Heart right ventricle (tissue), 16 donors: Measurements from ENCODE around the gene LRP1-AS. TPM values are rescaled to one million over a fixed set of nuclear protein-coding genes. Genes with fewer than 3 reads are reported as not detected.

Source experiments
- ATAC-seq, 8 donors: fragments of 200-7000 bp; cut with Tn5 transposase; one replicate each; pipeline ENCODE4 v1.9.1; 2020; ENCODE audit warnings: mild to moderate bottlenecking in 8 of 8, moderate library complexity in 8 of 8, moderate number of reproducible peaks in 1 of 8
- DNase-seq, 2 donors: peaks; one replicate each; pipeline ENCODE4 v3.0.0-alpha.2; 2020
- H3K27ac ChIP-seq, 10 donors: fragments of 200-600 bp; sonication (generic) in 2 of 10; one replicate each; pipeline versions ENCODE4 v1.5.0 to v1.8.0; 2020 to 2022; ENCODE audit warnings: mild to moderate bottlenecking in 3 of 10
- H3K27me3 ChIP-seq, 7 donors: fragments of 200-600 bp; one replicate each; pipeline ENCODE4 v1.8.0; 2021 to 2022; ENCODE audit warnings: mild to moderate bottlenecking in 2 of 7
- H3K36me3 ChIP-seq, 9 donors: fragments of 200-600 bp; sonication (generic) in 1 of 9; one replicate each; pipeline versions ENCODE4 v1.5.0 to v1.8.0; 2020 to 2022; ENCODE audit warnings: mild to moderate bottlenecking in 2 of 9
- H3K4me1 ChIP-seq, 9 donors: fragments of 200-600 bp; sonication (generic) in 1 of 9; one replicate each; pipeline versions ENCODE4 v1.5.0 to v1.8.0; 2020 to 2022; ENCODE audit warnings: mild to moderate bottlenecking in 4 of 9
- H3K4me3 ChIP-seq, 10 donors: fragments of 200-600 bp; sonication (generic) in 2 of 10; one replicate each; pipeline versions ENCODE4 v1.5.0 to v1.8.0; 2020 to 2022; ENCODE audit warnings: mild to moderate bottlenecking in 7 of 10, moderate library complexity in 2 of 10
- H3K9me3 ChIP-seq, 11 donors: fragments of 200-600 bp in 10 of 11; sonication (generic) in 2 of 11; one replicate each; pipeline versions ENCODE4 v1.5.0 to v1.8.0; 2013 to 2022; ENCODE audit warnings: mild to moderate bottlenecking in 2 of 11, control low read depth in 1 of 11, moderate library complexity in 1 of 11
- CTCF ChIP-seq, 9 donors: fragments of 200-600 bp; sonication (generic) in 2 of 9; IDR thresholded peaks; one replicate each; pipeline versions ENCODE4 v1.5.0 to v1.8.0; 2021 to 2022; ENCODE audit warnings: antibody characterized with exemption in 9 of 9, mild to moderate bottlenecking in 5 of 9, moderate library complexity in 1 of 9
- WGBS, 2 donors: extraction: QIAGEN DNeasy Blood & Tissue Kit; methylation state at CpG; one replicate each; pipeline ENCODE4 v1.1.7; 2013; ENCODE audit warnings: inconsistent platforms in 1 of 2; 5-methylcytosine and 5-hydroxymethylcytosine counted together
- intact Hi-C, 10 donors: fragments of 100-400 bp; cut with DNase I; formaldehyde crosslinking; loops; one replicate each; pipeline versions ENCODE4 v1.11.1 to v1.14.2; 2022
- polyA plus RNA-seq, 2 donors: library from polyadenylated mRNA; stranded (reverse); fragments of 200-250 nt; gene quantifications; one replicate each; pipeline ENCODE4 v1.2.3, GENCODE V29; 2013
- total RNA-seq, 10 donors: library from RNA; stranded (reverse); fragmentation: NEBNext Ultra II Directional in 3 of 10; extraction: Animal tissue kit (Norgen Biotek cat#: 25700) in 3 of 10; gene quantifications; one replicate each; pipeline versions ENCODE4 v1.2.1 to v1.2.4, GENCODE V29; 2021 to 2023
- donor health status: Arrhythmogenic right ventricular cardiomyopathy.
- donor health status: ischemic (EF 13 %, LVEDD 7.1; RV severe dilation, severe dysfunction).
- donor health status: healthy with polysubstance abuse.
- donor health status: DM: no; HTN: yes; CAD: no.
- donor health status: DM: no; HTN: no; CAD: no.
- donor health status: ischemic (EF 25% LVEDD 6.9; RV normal size, moderate dysfunction).
- donor health status: ischemic (EF 25% LVEDD 5.7; RV mildly dilated, moderate dysfunction).
- donor health status: healthy.
- donor health status: DM: yes; HTN: yes; CAD: no.
- donor health status: Ischemic cardiomyopathy.
- donor health status: ischemic (EF 35%, LVEDD 5.7; RV mildly dilated, moderate dysfunction).
- donor health status: nonischemic (EF 11% LVEDD 7.7; RV severe dilation, severe dysfunction).
- donor health status: DM: yes; HTN: yes; CAD: no.
- donor health status: PGD.
- donor health status: ischemic (EF 29% LVEDD 5.4; RV normal size, mild dysfunction).
- donor health status: nonischemic (EF 23%, LVEDD 6.1; RV moderate dilation, normal function).

Gene LRP1-AS
- total and polyA plus RNA-seq, 12 donors = not detected

GRCh38 chr12:57195186-57195585 is 47.8 kb upstream of the LRP1-AS start:
- H3K36me3 ChIP-seq = peaks cover 4 to 100% (median 84%) of the 10 kb centered on the region in 9 donors
- TF ChIP-seq CTCF (IDR thresholded peaks at IDR 0.05) = no peak
- WGBS, 2 donors = 90% methylated on average over 19 of the region's 19 CpGs

GRCh38 chr12:57194253-57194652 is 46.8 kb upstream of the LRP1-AS start:
- no peak for TF ChIP-seq CTCF (IDR thresholded peaks at IDR 0.05)
- Histone ChIP-seq H3K4me3 (no peak overlapping the region), H3K4me1 (peaks cover 0 to 16% (median 11%) of the 10 kb centered on the region in 9 donors), H3K27ac (no peak overlapping the region), H3K36me3 (peaks cover 4 to 100% (median 78%) of the 10 kb centered on the region in 9 donors), H3K9me3 (no peaks in the 10 kb centered on the region), H3K27me3 (no peaks in the 10 kb centered on the region)
- ATAC-seq (no peak), DNase-seq (peak in 1 of 2 donors; percentile 13)
- WGBS, 2 donors = 92 to 93% methylated on average over 18 of the region's 18 CpGs
- intact Hi-C loops = no loop called here

More at GRCh38 chr12:57195186-57195585, 47.8 kb upstream of the LRP1-AS start:
- H3K9me3 ChIP-seq = no peaks in the 10 kb centered on the region
- H3K27me3 ChIP-seq = no peaks in the 10 kb centered on the region
- no peak overlapping the region for H3K27ac ChIP-seq
- DNase-seq (no peak), ATAC-seq (no peak)
- H3K4me3 ChIP-seq = no peak overlapping the region
- H3K4me1 ChIP-seq = peaks cover 0 to 8% (median 6%) of the 10 kb centered on the region in 9 donors
- intact Hi-C loops = no loop called here

GRCh38 chr12:57193706-57194245 is 46.4 kb upstream of the LRP1-AS start:
- 89 to 90% methylated on average over 19 of the region's 19 CpGs for WGBS, 2 donors
- Histone ChIP-seq H3K4me3 (no peak overlapping the region), H3K27ac (no peak overlapping the region), H3K27me3 (no peaks in the 10 kb centered on the region), H3K4me1 (peaks cover 0 to 19% (median 11%) of the 10 kb centered on the region in 9 donors), H3K9me3 (no peaks in the 10 kb centered on the region), H3K36me3 (peaks cover 4 to 100% (median 74%) of the 10 kb centered on the region in 9 donors)
- DNase-seq = no peak
- no peak for TF ChIP-seq CTCF (IDR thresholded peaks at IDR 0.05)
- intact Hi-C loops = no loop called here
- no peak for ATAC-seq

- TF ChIP-seq CTCF (IDR thresholded peaks at IDR 0.05) = no peak
- Histone ChIP-seq H3K27ac (no peak overlapping the region), H3K4me3 (no peak overlapping the region), H3K9me3 (no peaks in the 10 kb centered on the region), H3K36me3 (peaks cover 4 to 100% (median 66%) of the 10 kb centered on the region in 9 donors), H3K27me3 (no peaks in the 10 kb centered on the region), H3K4me1 (peaks cover 0 to 19% (median 11%) of the 10 kb centered on the region in 9 donors)
- intact Hi-C loops = no loop called here
- DNase-seq (no peak), ATAC-seq (no peak)
- 87 to 91% methylated on average over 16 of the region's 16 CpGs for WGBS, 2 donors
These were observed 45.5 kb upstream of the LRP1-AS start for GRCh38 chr12:57192920-57193319.
